GM12891 (cell line): ENCODE measurements around the gene SLC23A3. TPM values are rescaled to one million over a fixed set of nuclear protein-coding genes. Genes with fewer than 3 reads are reported as not detected.

Source experiments
- DNase-seq: peaks from one replicate; pipeline ENCODE4 v3.0.0; 2011; ENCODE audit warnings: low spot score; ENCODE audit not compliant: insufficient read length
- FAIRE-seq: peaks from 2 replicates; lab custom pipeline; 2011; peaks lifted over from hg19 to GRCh38; lab: Jason Lieb, UNC
- PAX5 ChIP-seq: IDR thresholded peaks from 2 replicates; pipeline ENCODE4 v1.6.1; 2011; ENCODE audit warnings: low read length, moderate library complexity, mild to moderate bottlenecking; ENCODE audit not compliant: insufficient read depth, severe bottlenecking
- POLR2A ChIP-seq: IDR thresholded peaks from 2 replicates; pipeline ENCODE4 v1.6.1; 2011; ENCODE audit warnings: low read depth, low read length, control low read depth
- POLR2AphosphoS5 ChIP-seq: IDR thresholded peaks from 2 replicates; pipeline ENCODE4 v1.6.1; 2011; ENCODE audit warnings: low read depth, low read length, control low read depth
- POU2F2 ChIP-seq: IDR thresholded peaks from 2 replicates; pipeline ENCODE4 v1.6.1; 2011; ENCODE audit warnings: low read depth, mild to moderate bottlenecking, control low read depth, low read length, moderate library complexity
- SPI1 ChIP-seq: IDR thresholded peaks from 2 replicates; pipeline ENCODE4 v1.6.1; 2011; ENCODE audit warnings: low read depth, low read length, control low read depth
- TAF1 ChIP-seq: IDR thresholded peaks from 2 replicates; pipeline ENCODE4 v1.6.1; 2011; ENCODE audit warnings: low read depth, low read length, control low read depth
- polyA plus RNA-seq: library from polyadenylated mRNA; unstranded; fragments of >200 nt; gene quantifications from one replicate; pipeline ENCODE4 v1.2.1, GENCODE V29; 2012; ENCODE audit warnings: low read depth, missing spikeins, inconsistent platforms; ENCODE audit not compliant: missing spikeins

SLC23A3 gene, protein sequence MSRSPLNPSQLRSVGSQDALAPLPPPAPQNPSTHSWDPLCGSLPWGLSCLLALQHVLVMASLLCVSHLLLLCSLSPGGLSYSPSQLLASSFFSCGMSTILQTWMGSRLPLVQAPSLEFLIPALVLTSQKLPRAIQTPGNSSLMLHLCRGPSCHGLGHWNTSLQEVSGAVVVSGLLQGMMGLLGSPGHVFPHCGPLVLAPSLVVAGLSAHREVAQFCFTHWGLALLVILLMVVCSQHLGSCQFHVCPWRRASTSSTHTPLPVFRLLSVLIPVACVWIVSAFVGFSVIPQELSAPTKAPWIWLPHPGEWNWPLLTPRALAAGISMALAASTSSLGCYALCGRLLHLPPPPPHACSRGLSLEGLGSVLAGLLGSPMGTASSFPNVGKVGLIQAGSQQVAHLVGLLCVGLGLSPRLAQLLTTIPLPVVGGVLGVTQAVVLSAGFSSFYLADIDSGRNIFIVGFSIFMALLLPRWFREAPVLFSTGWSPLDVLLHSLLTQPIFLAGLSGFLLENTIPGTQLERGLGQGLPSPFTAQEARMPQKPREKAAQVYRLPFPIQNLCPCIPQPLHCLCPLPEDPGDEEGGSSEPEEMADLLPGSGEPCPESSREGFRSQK
- polyA plus RNA-seq = 0.21 TPM

DNA sequence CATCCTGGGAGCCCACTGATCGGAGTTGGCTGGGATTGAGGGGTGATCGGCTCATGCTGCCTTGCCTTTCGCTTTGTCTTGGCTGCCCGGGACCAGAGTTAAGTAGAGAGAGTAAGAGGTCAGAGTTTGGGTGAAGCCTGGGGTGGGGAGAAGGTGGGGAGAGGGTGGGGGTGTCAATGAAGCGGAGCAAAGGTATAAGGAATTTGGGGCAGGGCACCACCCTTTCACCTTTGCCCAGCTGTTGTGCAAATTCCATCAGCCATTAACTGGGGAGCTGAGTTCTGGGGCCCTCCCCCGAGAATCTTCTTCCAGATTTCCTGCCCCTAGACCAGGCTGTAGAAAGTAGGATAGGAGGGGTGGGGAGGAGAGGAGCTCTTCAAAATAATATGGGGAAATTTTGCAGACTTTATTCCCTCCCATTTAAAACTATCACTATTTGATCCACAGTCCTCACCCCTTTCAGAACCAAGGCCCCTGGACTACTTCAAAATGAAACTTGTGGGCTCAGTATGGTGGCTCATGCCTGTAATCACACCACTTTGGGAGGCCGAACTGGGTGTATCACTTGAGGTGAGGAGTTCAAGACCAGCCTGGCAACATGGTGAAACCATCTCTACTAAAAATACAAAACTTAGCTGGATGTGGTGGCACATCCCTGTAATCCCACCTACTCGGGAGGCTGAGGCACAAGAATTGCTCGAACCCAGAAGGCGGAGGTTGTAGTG is at the start of gene SLC23A3:
Gene SLC23A3 (minus strand): TSS at position 100 of the 725 bp plus-strand sequence. CDS start 45 bp downstream, at position 55.
- TF ChIP-seq TAF1 = no peak
- TF ChIP-seq PAX5 = no peak
- TF ChIP-seq POLR2AphosphoS5 = no peak
- TF ChIP-seq SPI1 = no peak
- TF ChIP-seq POLR2A = no peak
- TF ChIP-seq POU2F2 = no peak
- peak; percentile 62 for FAIRE-seq

DNA sequence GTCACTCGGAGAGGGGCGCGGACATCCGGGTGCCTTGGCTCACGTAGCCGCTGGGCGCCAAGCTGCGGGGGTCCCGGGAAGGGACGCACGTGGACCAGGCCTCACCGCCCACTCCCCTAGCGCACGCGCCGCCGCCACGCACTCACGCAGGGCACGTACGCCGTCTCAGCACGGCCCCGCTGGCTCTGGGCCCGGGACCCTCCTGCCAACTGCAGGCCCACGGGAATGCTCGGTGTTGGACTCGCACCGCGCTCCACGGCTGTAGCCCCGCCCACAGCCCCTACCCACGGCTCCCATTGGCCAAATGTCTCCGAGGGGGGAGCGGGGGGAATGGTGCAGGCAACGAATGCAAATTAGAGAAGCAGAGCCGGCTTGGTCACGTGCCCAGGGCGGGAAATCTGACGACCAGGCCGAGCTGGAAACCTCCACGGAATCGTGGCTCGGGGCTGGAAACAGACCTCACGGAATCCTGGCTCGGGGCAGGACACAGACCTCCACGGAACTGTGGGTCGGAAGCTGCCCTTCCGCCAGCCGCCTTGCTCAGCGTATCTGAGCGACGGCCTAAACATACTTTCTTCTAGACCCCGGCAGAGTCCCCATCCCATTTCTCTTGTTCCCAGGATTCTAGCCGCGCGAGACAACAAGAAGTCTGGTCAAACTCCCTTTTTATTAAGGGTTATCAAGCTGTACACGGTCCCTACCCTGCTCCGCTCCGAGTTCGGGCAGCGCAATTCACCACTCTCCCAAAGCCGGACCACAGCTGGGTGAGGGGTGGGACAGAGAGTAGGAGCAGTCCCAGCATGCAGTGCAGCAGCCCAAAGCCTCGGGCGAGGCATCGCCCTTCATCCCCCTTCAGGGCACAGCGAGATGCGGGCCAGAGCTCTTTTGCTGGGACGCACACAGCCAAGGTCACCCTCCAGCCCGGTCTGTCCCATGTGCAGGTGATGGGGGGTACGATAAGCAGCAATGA is 49.2 kb upstream of the SLC23A3 start, which contains the start of gene ABCB6:
Gene ABCB6 (minus strand): TSS at position 227 of the 970 bp plus-strand sequence. CDS start 285 bp downstream, outside the sequence.
- FAIRE-seq (peak; percentile 98), DNase-seq (peak; percentile 94)
- TF ChIP-seq TAF1 (no peak), POLR2AphosphoS5 (peak; percentile 75), POLR2A (peak; percentile 63), PAX5 (no peak), POU2F2 (peak; percentile 95), SPI1 (no peak)

More for the DNA sequence above, at the start of gene SLC23A3:
- no peak for DNase-seq

DNA sequence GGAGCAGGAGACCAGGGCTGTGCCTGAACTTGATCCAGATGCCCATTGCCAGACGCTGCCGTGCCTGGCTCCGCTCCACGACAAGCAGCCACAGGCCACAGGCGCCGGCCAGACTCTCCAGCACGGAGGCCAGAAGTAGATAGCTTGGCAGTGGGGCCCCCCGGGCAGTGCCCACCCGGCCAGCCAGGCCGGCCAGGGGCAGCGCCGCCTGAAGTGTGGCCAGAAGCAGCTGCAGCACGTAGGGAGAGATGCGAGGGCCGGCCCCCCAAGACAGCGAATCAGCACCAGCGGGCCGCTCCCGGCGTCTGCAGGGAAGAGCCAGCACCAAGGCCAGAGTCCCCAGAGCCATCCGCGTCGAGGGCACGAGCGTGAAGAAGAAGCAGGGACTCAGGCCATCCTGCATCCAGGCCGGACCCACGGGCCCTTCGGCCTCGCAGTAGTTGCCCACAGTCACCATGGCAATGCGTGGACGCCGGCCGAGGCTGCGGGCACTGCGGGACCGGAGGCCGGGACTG is 48.4 kb upstream of the SLC23A3 start:
- DNase-seq (peak; percentile 50), FAIRE-seq (no peak)
- TF ChIP-seq POLR2AphosphoS5 (no peak), SPI1 (no peak), TAF1 (no peak), PAX5 (no peak), POLR2A (no peak), POU2F2 (no peak)

DNA sequence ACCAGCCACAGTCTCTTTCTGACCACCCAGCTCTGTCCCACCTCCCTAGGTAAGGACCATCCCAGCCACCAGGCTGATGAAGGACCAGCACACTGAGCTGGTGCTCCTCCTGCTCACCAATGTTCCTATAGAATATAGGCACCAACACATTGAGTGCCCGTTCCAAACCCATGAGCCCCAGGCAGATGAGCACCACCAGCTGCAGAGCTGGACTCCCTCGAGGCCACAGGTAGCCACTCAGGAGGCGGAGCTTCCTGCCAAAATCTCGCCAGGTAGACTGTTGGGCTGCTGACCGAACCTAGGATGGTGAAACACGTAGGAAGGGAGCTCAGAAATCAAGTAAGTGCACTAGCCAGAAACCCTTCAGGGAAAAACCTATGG is 46.7 kb upstream of the SLC23A3 start:
- DNase-seq (no peak), FAIRE-seq (no peak)
- TF ChIP-seq POLR2A (no peak), POLR2AphosphoS5 (no peak), TAF1 (no peak), PAX5 (no peak), SPI1 (no peak), POU2F2 (no peak)

DNA sequence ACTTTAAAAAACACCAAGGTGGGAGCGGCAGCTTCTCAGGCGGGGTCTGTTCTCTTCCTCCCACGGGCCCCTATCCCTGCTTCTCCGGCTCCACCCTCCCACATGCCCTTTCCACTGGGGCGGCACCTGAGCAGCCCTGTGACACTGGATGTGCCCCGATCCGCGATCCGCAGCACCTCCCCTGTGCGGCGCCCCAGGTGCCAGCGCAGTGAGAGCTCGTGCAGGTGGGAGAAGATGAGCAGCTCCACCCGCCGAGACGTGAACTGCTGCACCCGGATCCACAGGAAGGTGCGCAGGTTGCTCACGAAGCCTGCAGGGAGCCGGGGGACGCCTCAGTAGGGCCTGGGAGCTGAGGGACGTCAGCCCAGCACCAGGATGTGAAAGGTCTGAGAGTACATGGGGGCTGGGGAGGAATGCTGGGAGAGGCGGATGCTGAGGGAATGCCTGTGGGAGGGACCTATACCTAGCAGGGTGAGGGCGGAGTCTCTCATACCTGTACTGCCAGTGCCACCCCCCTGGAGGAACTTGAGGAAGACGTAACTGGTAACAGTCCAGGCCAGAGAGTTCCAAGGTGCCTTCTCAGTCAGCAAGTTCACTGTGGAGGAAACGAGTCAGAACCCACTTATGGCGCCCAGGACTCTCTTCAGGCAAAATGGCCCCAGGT is 46.2 kb upstream of the SLC23A3 start:
- DNase-seq (no peak), FAIRE-seq (no peak)
- TF ChIP-seq POLR2A (no peak), POLR2AphosphoS5 (no peak), SPI1 (no peak), PAX5 (no peak), TAF1 (no peak), POU2F2 (no peak)

DNA sequence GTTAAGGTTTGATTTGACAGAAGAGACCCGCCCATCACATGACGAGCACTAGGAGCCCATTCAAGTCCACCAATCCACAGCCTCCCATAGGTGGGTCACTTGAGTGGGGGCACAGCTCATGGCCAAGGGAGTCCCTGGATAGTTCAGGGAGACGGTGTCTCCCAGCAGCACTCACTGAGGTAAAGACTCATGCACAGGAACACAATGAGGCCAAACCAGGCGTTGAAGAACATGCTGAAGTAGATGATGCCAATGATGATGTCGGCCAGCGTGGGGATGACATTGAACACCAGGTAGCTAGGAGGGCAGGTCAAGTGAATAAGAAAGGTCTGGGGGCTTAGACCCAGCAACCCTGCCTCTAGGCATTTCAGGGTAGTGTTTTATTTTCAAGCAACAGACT is 45.0 kb upstream of the SLC23A3 start:
- TF ChIP-seq POU2F2 (no peak), POLR2AphosphoS5 (no peak), SPI1 (no peak), PAX5 (no peak), TAF1 (no peak), POLR2A (no peak)
- no peak for FAIRE-seq
- no peak for DNase-seq

DNA sequence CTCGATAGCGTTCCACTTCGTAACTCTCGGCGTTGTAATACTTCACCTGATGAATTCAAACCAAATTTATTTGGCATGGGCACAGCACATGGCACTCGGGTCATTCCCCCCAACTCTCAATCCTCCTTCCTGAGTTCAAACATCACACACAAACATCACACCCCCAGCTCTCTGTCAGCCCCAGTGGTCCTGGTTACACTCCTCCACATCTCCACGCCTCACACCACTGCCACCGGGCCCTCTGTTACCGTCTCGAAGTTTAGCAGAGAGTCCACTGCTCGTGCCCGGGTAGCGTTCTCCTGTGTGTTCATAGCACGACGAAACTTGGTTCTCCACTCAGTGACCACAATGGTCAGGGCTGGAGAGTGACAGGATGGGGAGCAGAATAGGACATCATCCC is 44.3 kb upstream of the SLC23A3 start:
- no peak for FAIRE-seq
- TF ChIP-seq POLR2A (no peak), POU2F2 (no peak), PAX5 (no peak), POLR2AphosphoS5 (no peak), TAF1 (no peak), SPI1 (no peak)
- DNase-seq = no peak

DNA sequence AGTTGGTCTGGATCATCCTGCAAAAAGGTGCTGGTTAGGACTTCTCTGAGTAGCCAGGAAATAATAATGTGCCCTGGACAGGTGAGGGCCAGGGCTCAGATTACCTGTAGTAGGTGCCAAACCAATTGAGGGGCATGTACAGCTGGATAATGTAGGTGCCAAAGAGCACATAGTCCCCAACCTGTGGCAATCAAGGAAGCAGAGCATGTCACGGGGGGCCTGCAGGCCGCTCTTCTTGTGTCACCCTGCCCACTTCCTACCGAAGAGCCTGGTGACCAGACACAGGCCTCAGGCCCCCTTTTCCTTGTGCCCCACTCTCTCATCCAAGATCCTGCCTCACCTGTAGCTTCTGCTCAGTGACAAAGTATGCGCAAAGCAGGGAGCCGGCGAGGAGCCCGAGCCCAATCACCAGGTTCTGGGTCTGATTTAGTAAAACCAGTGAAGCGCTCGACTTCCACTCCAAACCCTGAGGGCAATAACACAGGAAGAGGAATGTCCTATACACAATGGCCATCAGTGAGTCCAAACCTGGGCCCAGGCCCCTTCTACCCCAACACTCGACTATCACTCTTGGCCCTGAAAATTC is 43.8 kb upstream of the SLC23A3 start:
- no peak for DNase-seq
- no peak for FAIRE-seq
- TF ChIP-seq TAF1 (no peak), POLR2AphosphoS5 (no peak), SPI1 (no peak), PAX5 (no peak)
